ENCODE results near the gene HECW1.

The HECW1 gene

GRCh38 chr7:43137811-43138210 lies 25.4 kb downstream of the HECW1 start:
- POLR2A ChIA-PET = no interaction called here
- no peak for DNase-seq (ENCODE audit: extremely low spot score)
- TF ChIP-seq FOXK2 (IDR thresholded peaks at IDR 0.05) (no peak), ZNF384 (IDR thresholded peaks at IDR 0.05) (no peak), TARDBP (IDR thresholded peaks at IDR 0.05) (no peak), CTBP1 (IDR thresholded peaks at IDR 0.05; ENCODE audit: borderline replicate concordance) (no peak), SP1 (IDR thresholded peaks at IDR 0.05) (no peak), NFRKB (IDR thresholded peaks at IDR 0.05) (no peak), SUZ12 (IDR thresholded peaks at IDR 0.05) (no peak), ARNT (IDR thresholded peaks at IDR 0.05) (no peak), BHLHE40 (IDR thresholded peaks at IDR 0.05; ENCODE audit: borderline replicate concordance) (no peak), ELF4 (IDR thresholded peaks at IDR 0.05) (no peak), HDGF (IDR thresholded peaks at IDR 0.05; ENCODE audit: borderline replicate concordance) (no peak), L3MBTL2 (conservative IDR thresholded peaks at IDR 0.05) (no peak), LEF1 (IDR thresholded peaks at IDR 0.05; ENCODE audit: borderline replicate concordance) (no peak), PKNOX1 (IDR thresholded peaks at IDR 0.05) (no peak), FOXM1 (IDR thresholded peaks at IDR 0.05; ENCODE audit: borderline replicate concordance) (no peak), FOXA1 (IDR thresholded peaks at IDR 0.05) (no peak)
- CTCF ChIA-PET = no interaction called here

GRCh38 chr7:43138710-43139109 lies 26.3 kb downstream of the HECW1 start:
- DNase-seq (ENCODE audit: extremely low spot score) = no peak
- CTCF ChIA-PET = no interaction called here
- TF ChIP-seq FOXA1 (IDR thresholded peaks at IDR 0.05) = no peak
- no peak for TF ChIP-seq ZNF384 (IDR thresholded peaks at IDR 0.05)
- no peak for TF ChIP-seq L3MBTL2 (conservative IDR thresholded peaks at IDR 0.05)
- no peak for TF ChIP-seq HDGF (IDR thresholded peaks at IDR 0.05; ENCODE audit: borderline replicate concordance)
- TF ChIP-seq ELF4 (IDR thresholded peaks at IDR 0.05) = no peak
- no peak for TF ChIP-seq ARNT (IDR thresholded peaks at IDR 0.05)
- TF ChIP-seq TARDBP (IDR thresholded peaks at IDR 0.05) = no peak
- TF ChIP-seq BHLHE40 (IDR thresholded peaks at IDR 0.05; ENCODE audit: borderline replicate concordance) = no peak
- no peak for TF ChIP-seq SUZ12 (IDR thresholded peaks at IDR 0.05)
- TF ChIP-seq CTBP1 (IDR thresholded peaks at IDR 0.05; ENCODE audit: borderline replicate concordance) = no peak
- POLR2A ChIA-PET = no interaction called here

- TF ChIP-seq CTBP1 (IDR thresholded peaks at IDR 0.05; ENCODE audit: borderline replicate concordance) (no peak), BHLHE40 (IDR thresholded peaks at IDR 0.05; ENCODE audit: borderline replicate concordance) (no peak), ZNF384 (IDR thresholded peaks at IDR 0.05) (no peak), HDGF (IDR thresholded peaks at IDR 0.05; ENCODE audit: borderline replicate concordance) (no peak), ARNT (IDR thresholded peaks at IDR 0.05) (no peak), FOXA1 (IDR thresholded peaks at IDR 0.05) (no peak), SP1 (IDR thresholded peaks at IDR 0.05) (no peak), SUZ12 (IDR thresholded peaks at IDR 0.05) (no peak), L3MBTL2 (conservative IDR thresholded peaks at IDR 0.05) (no peak), TARDBP (IDR thresholded peaks at IDR 0.05) (no peak), LEF1 (IDR thresholded peaks at IDR 0.05; ENCODE audit: borderline replicate concordance) (no peak), FOXK2 (IDR thresholded peaks at IDR 0.05) (no peak), PKNOX1 (IDR thresholded peaks at IDR 0.05) (no peak), NFRKB (IDR thresholded peaks at IDR 0.05) (no peak)
- no peak for DNase-seq (ENCODE audit: extremely low spot score)
- ChIA-PET CTCF (no interaction called here), POLR2A (no interaction called here)
Measured at GRCh38 chr7:43139137-43139536, 26.7 kb downstream of the HECW1 start.

- DNase-seq (ENCODE audit: extremely low spot score) = no peak
- TF ChIP-seq BHLHE40 (IDR thresholded peaks at IDR 0.05; ENCODE audit: borderline replicate concordance) (no peak), LEF1 (IDR thresholded peaks at IDR 0.05; ENCODE audit: borderline replicate concordance) (no peak), CTBP1 (IDR thresholded peaks at IDR 0.05; ENCODE audit: borderline replicate concordance) (no peak), FOXA1 (IDR thresholded peaks at IDR 0.05) (no peak), L3MBTL2 (conservative IDR thresholded peaks at IDR 0.05) (no peak), FOXK2 (IDR thresholded peaks at IDR 0.05) (no peak), PKNOX1 (IDR thresholded peaks at IDR 0.05) (no peak), TARDBP (IDR thresholded peaks at IDR 0.05) (no peak), ZNF384 (IDR thresholded peaks at IDR 0.05) (no peak), NFRKB (IDR thresholded peaks at IDR 0.05) (no peak), SUZ12 (IDR thresholded peaks at IDR 0.05) (no peak), FOXM1 (IDR thresholded peaks at IDR 0.05; ENCODE audit: borderline replicate concordance) (no peak)
- ChIA-PET CTCF (no interaction called here), POLR2A (no interaction called here)
Measured at GRCh38 chr7:43140186-43140585, 27.7 kb downstream of the HECW1 start.

- no peak for TF ChIP-seq ARNT (IDR thresholded peaks at IDR 0.05)
- TF ChIP-seq PKNOX1 (IDR thresholded peaks at IDR 0.05) = no peak
- DNase-seq (ENCODE audit: extremely low spot score) = no peak
- POLR2A ChIA-PET = no interaction called here
- CTCF ChIA-PET = no interaction called here
Measured at GRCh38 chr7:43141091-43141490, 28.6 kb downstream of the HECW1 start.

- no peak for DNase-seq (ENCODE audit: extremely low spot score)
- POLR2A ChIA-PET = no interaction called here
- CTCF ChIA-PET = no interaction called here
- TF ChIP-seq ELF4 (IDR thresholded peaks at IDR 0.05) (no peak), FOXK2 (IDR thresholded peaks at IDR 0.05) (no peak)
Measured at GRCh38 chr7:43142703-43143102, 30.3 kb downstream of the HECW1 start.

Data from HEK293T (cell line).